ENCODE data around the gene ASIC2.
A peak's percentile ranks its signal among the peaks of the same experiment; 100 is the strongest.

Gene ASIC2

DNA sequence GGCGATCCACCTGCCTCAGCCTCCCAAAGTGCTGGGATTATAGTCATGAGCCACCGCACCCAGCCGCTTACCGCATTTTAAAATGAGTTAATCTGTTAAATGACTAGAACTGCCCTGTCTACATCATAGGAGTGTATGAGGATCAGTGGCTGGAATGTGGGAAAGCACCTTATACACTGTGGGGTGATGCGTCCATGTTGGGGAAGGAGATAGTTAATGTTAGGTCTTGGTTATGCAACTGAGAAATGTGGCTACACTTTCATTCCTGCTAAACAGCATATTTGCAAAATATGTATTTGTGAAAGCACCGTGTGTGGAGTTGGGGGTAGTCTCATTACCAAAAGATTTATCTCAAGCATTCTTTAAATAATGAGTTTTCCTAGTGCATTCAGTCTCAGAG lies 193.8 kb downstream of the ASIC2 start:
- no peak for DNase-seq (ENCODE audit: low read depth in 1 of 2, low spot score in 1 of 2)
- no peak for TF ChIP-seq JUND (IDR thresholded peaks at IDR 0.05; ENCODE audit: low read depth)
- in situ Hi-C loops (cut with HindIII; ENCODE audit: low pct_unique_long_range_greater_than_20kb, low sequenced_read_pairs) = no loop called here

DNA sequence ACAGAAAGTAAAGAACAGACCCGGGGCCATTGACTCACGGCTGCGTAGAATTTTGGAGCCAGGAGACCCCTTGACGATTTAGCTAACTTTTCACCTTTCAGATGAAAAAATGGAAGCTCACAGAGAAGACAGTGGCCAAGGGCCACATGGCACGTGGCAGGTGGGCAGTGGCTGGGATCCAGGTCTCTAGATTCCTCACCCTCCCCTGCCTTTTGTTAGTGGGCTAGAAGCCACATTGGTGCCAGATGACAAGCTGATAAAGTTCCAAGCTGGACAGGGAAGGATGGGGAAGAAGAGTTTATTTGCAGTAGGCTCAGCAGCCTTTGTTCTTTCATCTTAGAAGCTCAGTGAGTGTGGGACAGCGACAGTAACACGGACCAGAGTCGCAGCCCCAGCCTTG lies 195.7 kb downstream of the ASIC2 start:
- in situ Hi-C loops (cut with HindIII; ENCODE audit: low pct_unique_long_range_greater_than_20kb, low sequenced_read_pairs) = no loop called here

DNA sequence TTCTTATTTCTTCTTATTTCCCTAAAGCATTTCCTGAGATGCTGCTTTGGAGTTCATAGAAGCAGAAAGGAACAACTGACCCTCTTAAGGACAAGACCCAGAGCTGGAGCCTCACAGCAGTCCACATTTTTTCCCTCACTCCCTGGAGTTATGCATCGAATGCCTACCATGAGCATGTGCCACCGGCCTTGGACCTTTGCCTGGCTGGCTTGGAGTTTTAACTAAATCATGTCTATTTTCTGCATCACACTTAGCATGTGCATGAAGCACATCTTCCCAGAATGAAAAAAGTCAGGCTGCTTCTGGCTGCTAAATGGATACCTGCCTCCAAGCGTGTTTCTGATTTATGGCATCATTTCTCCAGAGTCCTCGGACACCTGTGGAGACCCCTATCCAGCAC lies 196.9 kb downstream of the ASIC2 start:
- no peak for TF ChIP-seq JUND (IDR thresholded peaks at IDR 0.05; ENCODE audit: low read depth)
- in situ Hi-C loops (cut with HindIII; ENCODE audit: low pct_unique_long_range_greater_than_20kb, low sequenced_read_pairs) = no loop called here
- DNase-seq (ENCODE audit: low read depth in 1 of 2, low spot score in 1 of 2) = no peak

More for the DNA sequence above, 195.7 kb downstream of the ASIC2 start:
- no peak for DNase-seq (ENCODE audit: low read depth in 1 of 2, low spot score in 1 of 2)
- TF ChIP-seq JUND (IDR thresholded peaks at IDR 0.05; ENCODE audit: low read depth) = no peak

DNA sequence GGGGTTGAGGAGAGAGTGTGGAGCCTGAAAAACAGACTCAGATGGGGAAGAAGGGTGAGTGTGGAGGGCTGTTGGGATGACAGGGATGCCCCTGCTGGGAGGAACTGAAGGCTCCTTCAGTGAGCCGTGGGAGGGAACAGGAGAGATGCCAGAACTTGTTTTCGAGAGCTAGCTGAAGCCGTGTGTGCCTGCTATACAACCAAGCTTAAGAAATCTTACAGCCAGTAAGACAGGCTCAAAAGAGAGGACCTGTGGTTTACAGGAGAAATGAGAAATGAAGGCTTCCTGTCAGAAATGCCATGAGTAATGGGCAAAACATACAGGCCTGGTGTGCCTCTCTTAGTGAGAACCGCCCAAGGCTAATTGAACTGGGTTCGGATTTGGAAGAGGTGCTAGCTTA lies 201.8 kb downstream of the ASIC2 start:
- in situ Hi-C loops (cut with HindIII; ENCODE audit: low pct_unique_long_range_greater_than_20kb, low sequenced_read_pairs) = no loop called here
- TF ChIP-seq JUND (IDR thresholded peaks at IDR 0.05; ENCODE audit: low read depth) = no peak
- DNase-seq (ENCODE audit: low read depth in 1 of 2, low spot score in 1 of 2) = no peak

DNA sequence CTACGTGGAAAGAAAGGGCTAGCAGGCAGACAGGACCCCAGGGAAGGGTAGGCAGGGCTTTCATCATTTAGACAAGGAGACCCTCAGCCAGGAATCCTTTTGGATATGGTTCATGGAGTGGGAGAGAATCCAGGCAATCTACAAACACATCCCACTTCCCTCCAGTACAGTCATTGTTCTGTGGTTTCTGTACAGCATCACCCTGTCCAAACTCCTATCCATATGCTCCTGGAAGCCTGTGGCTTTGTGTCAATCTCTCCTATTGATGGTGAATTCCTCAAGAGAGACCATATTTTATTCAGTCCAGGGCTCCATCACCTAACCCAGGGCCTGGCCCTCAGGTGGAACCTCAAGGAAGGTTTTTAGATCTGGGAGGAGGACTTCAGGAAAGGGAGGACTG lies 202.3 kb downstream of the ASIC2 start:
- in situ Hi-C loops (cut with HindIII; ENCODE audit: low pct_unique_long_range_greater_than_20kb, low sequenced_read_pairs) = no loop called here
- no peak for TF ChIP-seq JUND (IDR thresholded peaks at IDR 0.05; ENCODE audit: low read depth)
- no peak for DNase-seq (ENCODE audit: low read depth in 1 of 2, low spot score in 1 of 2)

DNA sequence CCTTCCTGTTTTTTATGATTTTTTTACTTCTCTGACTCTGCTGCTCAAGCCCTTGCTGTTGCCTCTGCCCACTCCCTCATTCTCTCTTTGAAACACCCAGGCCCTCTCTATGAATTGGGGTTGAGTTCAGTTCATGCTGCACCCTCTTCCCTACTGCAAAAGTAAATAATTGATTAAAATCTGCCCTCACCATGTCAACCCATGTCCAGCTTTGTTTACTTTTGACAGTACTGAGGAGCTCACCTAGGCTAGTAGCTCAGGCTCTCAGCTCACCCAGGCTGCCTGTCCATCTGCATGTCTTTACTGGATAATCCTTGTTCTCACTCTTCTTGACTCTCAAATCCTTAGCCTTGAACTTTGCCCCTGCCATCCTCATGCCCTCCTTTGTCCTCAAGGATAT lies 206.2 kb downstream of the ASIC2 start:
- peak in 1 of 2 experiments; percentile 19 for DNase-seq (ENCODE audit: low read depth in 1 of 2, low spot score in 1 of 2)
- in situ Hi-C loops (cut with HindIII; ENCODE audit: low pct_unique_long_range_greater_than_20kb, low sequenced_read_pairs) = no loop called here
- TF ChIP-seq JUND (IDR thresholded peaks at IDR 0.05; ENCODE audit: low read depth) = no peak

DNA sequence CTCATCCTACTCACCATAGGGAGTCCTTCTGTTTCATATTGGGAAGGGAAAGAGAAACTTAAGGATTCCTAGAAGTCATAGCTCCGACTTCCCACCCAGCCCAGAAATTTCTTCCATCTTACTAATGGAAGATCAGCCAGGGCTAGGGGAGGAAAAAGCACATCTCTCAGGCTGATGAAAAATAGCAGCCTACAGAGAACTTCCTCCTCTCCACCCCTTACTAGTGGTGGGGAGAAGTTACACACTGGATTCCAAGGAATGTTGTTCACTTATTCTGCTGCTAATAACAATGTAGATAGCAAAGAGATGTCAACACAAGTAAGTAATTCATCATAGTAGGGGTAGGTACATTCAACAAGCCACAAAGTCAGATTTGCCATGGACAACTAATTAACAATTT lies 207.1 kb downstream of the ASIC2 start:
- in situ Hi-C loops (cut with HindIII; ENCODE audit: low pct_unique_long_range_greater_than_20kb, low sequenced_read_pairs) = no loop called here
- no peak for DNase-seq (ENCODE audit: low read depth in 1 of 2, low spot score in 1 of 2)
- TF ChIP-seq JUND (IDR thresholded peaks at IDR 0.05; ENCODE audit: low read depth) = no peak

DNA sequence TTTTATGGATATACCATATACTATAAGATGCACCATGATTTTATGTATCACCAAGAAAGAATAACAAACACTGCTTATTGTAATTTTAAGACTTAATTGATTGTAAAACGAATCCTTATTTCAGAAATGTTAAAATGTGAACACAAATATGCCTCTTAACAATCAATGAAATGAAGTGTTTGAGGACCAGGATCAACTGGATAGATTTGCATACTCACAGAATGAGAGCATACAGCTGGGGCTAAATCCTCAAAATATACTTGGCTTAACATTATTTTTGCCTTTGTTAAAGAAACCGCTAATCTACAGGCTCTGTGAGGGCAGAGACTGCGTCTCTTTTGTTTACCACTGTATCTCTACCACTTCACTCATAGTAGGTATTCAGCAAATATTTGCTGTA lies 207.8 kb downstream of the ASIC2 start:
- TF ChIP-seq JUND (IDR thresholded peaks at IDR 0.05; ENCODE audit: low read depth) = no peak
- DNase-seq (ENCODE audit: low read depth in 1 of 2, low spot score in 1 of 2) = no peak
- in situ Hi-C loops (cut with HindIII; ENCODE audit: low pct_unique_long_range_greater_than_20kb, low sequenced_read_pairs) = no loop called here

DNA sequence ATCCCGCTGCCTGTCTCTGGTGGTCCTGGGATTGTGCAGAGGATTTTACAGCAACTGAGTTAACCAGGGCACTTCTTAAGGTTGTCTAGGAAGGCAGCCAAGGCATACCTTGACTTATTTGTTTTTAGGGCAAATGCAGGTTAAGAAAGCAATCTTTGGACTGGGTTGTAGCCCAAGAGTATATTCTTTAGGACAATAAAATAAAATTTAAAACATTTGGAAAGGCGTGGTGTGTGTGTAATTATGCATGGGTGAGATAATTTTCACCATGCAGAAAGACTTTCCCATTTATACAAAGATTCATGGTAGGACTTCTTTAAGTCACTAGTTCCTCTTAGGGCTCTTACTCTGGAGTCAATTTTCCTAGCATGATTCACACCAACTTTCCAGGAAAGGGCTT lies 208.3 kb downstream of the ASIC2 start:
- in situ Hi-C loops (cut with HindIII; ENCODE audit: low pct_unique_long_range_greater_than_20kb, low sequenced_read_pairs) = no loop called here
- DNase-seq (ENCODE audit: low read depth in 1 of 2, low spot score in 1 of 2) = no peak
- TF ChIP-seq JUND (IDR thresholded peaks at IDR 0.05; ENCODE audit: low read depth) = no peak

DNA sequence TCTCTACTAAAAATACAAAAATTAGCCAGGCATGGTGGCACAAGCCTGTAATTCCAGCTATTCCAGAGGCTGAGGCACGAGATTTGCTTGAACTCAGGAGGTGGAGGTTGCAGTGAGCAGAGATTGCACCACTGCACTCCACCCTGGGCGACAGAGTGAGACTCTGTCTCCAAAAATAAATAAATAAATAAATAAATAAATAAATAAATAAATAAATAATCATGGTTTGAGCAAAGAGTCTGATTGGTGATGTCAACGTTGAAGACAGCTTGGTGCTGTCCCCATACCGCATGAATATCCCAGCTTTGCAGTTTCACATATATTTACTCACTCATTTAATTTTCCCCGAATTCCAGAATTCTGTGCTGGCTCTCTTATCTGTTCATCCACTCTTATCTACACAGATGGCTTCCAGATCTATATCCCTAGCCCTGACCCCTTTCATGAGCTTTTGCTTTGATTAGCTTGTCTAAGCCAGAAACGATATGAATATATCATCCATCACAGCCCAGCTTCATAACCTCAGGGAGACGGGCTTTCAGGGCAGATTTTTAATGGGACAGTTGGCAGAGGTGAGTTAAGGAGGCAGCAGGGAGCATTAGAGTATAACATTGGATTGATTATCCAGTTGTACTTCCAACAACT lies 210.4 kb downstream of the ASIC2 start:
- TF ChIP-seq JUND (IDR thresholded peaks at IDR 0.05; ENCODE audit: low read depth) = no peak
- DNase-seq (ENCODE audit: low read depth in 1 of 2, low spot score in 1 of 2) = no peak
- in situ Hi-C loops (cut with HindIII; ENCODE audit: low pct_unique_long_range_greater_than_20kb, low sequenced_read_pairs) = no loop called here

DNA sequence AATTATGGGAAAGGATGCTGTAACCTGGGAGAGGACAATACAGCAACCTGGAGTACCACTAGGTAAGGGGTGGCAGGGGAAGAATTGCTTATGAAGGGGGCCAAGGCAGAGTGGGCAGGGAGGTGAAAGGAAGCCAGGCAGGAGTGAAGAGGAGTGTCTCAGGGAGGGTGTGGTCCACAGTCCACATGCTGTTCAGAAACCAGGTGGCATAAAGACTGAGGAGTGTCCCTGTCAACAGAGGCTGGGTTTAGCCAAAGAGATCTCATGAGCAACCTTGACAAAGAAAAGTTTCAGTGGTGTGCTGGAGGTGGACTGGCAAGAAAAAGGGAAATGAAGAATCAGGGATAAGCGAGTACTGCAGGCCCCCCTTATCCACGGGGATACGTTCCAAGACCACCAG lies 213.0 kb downstream of the ASIC2 start:
- no peak for TF ChIP-seq JUND (IDR thresholded peaks at IDR 0.05; ENCODE audit: low read depth)
- DNase-seq (ENCODE audit: low read depth in 1 of 2, low spot score in 1 of 2) = no peak
- in situ Hi-C loops (cut with HindIII; ENCODE audit: low pct_unique_long_range_greater_than_20kb, low sequenced_read_pairs) = no loop called here

DNA sequence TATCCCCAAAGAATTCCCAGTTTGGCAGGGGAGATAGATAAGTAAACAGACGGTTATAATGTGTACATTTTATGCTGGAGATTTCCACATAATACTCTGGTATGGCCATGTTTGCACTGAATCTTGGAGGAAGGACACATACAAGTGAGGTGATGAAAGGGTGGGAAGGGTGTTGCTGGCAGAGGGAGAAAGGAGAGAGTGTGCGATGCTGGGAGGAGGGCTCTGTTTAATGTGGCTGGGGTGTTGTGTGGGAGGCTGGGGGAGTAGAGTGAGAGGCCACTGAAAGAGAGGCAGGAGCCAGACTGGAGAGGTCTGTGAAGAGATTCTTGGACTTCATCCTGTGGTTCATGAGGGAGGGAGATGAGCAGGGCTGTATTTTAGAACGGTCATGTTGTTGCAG lies 213.9 kb downstream of the ASIC2 start:
- in situ Hi-C loops (cut with HindIII; ENCODE audit: low pct_unique_long_range_greater_than_20kb, low sequenced_read_pairs) = no loop called here
- no peak for TF ChIP-seq JUND (IDR thresholded peaks at IDR 0.05; ENCODE audit: low read depth)
- no peak for DNase-seq (ENCODE audit: low read depth in 1 of 2, low spot score in 1 of 2)

DNA sequence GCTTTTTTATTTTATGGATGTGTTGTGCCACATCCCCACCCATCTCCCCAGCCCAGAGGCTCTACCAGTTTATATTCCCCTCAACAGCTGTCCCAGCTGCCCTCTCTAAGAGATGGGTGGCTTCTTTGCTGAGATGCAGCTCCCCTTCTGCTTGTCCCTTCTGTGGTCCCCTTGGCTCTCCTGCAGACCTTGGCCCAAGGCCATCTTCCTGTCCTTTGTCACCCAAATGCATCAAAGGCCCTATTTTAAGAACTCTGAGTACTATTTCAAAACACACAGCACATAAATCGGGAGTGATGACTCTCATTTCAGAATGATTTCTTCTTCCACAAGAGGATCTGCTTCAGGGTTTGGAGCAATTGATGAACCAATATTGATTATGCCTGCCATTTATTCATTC lies 216.1 kb downstream of the ASIC2 start:
- TF ChIP-seq JUND (IDR thresholded peaks at IDR 0.05; ENCODE audit: low read depth) = no peak

DNA sequence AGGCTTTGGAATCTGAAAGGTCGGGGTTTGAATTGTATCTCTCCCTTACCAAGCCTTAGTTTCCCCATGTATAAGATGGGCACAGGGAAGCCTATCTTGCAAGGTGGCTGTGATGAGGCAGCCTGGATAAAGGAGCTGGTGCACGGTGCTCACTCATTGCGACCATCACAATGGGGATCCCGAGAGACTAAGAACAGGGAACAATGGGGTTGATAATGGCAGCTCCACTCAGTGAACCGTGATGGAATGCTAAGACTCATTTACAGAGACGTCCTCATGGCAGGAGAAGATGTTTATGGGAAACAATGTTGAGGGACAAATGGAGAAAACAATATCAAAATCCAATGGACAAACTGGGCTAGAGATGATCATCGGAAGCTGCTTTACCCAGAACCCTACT lies 219.7 kb downstream of the ASIC2 start:
- TF ChIP-seq JUND (IDR thresholded peaks at IDR 0.05; ENCODE audit: low read depth) = no peak
- no peak for DNase-seq (ENCODE audit: low read depth in 1 of 2, low spot score in 1 of 2)
- in situ Hi-C loops (cut with HindIII; ENCODE audit: low pct_unique_long_range_greater_than_20kb, low sequenced_read_pairs) = no loop called here

More for the DNA sequence above, 216.1 kb downstream of the ASIC2 start:
- DNase-seq (ENCODE audit: low read depth in 1 of 2, low spot score in 1 of 2) = no peak
- in situ Hi-C loops (cut with HindIII; ENCODE audit: low pct_unique_long_range_greater_than_20kb, low sequenced_read_pairs) = no loop called here
